Measurements from ENCODE around the gene CD74. TPM values are rescaled to one million over a fixed set of nuclear protein-coding genes. Genes with fewer than 3 reads are reported as not detected.

CD74 gene
- total RNA-seq, 1 experiment from 2014 or later = 8,933 TPM

- H4K20me1 ChIP-seq (ENCODE audit: insufficient read depth, low read depth, low read length) = peaks cover 48% of the 10 kb centered on the region; the same call in 1 of the 2 replicates
- H3K27ac ChIP-seq (ENCODE audit: low read length) = peak overlapping the region; percentile 20
Observed at GRCh38 chr5:150404121-150404520, 8.6 kb downstream of the CD74 start.

GRCh38 chr5:150402901-150403342, 9.8 kb downstream of the CD74 start:
- Histone ChIP-seq H3K36me3 (ENCODE audit: insufficient read depth, low read length) (peaks cover 54% of the 10 kb centered on the region), H3K27me3 (ENCODE audit: low read length) (no peaks in the 10 kb centered on the region)
- no peak for DNase-seq

More at GRCh38 chr5:150404121-150404520, 8.6 kb downstream of the CD74 start:
- H3K4me1 ChIP-seq (ENCODE audit: low read length) = peaks cover 71% of the 10 kb centered on the region
- no peaks in the 10 kb centered on the region for H3K9me3 ChIP-seq (ENCODE audit: low read length)
- H3K9me2 ChIP-seq (replicated peaks; ENCODE audit: insufficient read depth, low read length) = no peaks in the 10 kb centered on the region
- H3K9ac ChIP-seq (ENCODE audit: low read length) = no peak overlapping the region
- H3K4me2 ChIP-seq (ENCODE audit: low read depth, low read length, poor library complexity, severe bottlenecking) = no peak overlapping the region
- H3K27me3 ChIP-seq (ENCODE audit: low read length) = no peaks in the 10 kb centered on the region
- H3K79me2 ChIP-seq (ENCODE audit: low read length) = peaks cover 9% of the 10 kb centered on the region
- no peak for DNase-seq
- H3K4me3 ChIP-seq (ENCODE audit: low read length) = no peak overlapping the region
- no peak overlapping the region for H2AFZ ChIP-seq (ENCODE audit: low read length)
- peaks cover 64% of the 10 kb centered on the region for H3K36me3 ChIP-seq (ENCODE audit: insufficient read depth, low read length)

GRCh38 chr5:150402229-150402773, 10.4 kb downstream of the CD74 start:
- Histone ChIP-seq H3K9ac (ENCODE audit: low read length) (no peak overlapping the region), H3K36me3 (ENCODE audit: insufficient read depth, low read length) (peaks cover 49% of the 10 kb centered on the region), H3K27ac (ENCODE audit: low read length) (peak overlapping the region; percentile 74)

More at GRCh38 chr5:150402901-150403342, 9.8 kb downstream of the CD74 start:
- H3K9me3 ChIP-seq (ENCODE audit: low read length) = no peaks in the 10 kb centered on the region
- no peak overlapping the region for H3K4me2 ChIP-seq (ENCODE audit: low read depth, low read length, poor library complexity, severe bottlenecking)
- H3K27ac ChIP-seq (ENCODE audit: low read length) = no peak overlapping the region; the same call in 1 of the 2 replicates
- no peak overlapping the region for H3K9ac ChIP-seq (ENCODE audit: low read length)
- peaks cover 41% of the 10 kb centered on the region; the same call in 1 of the 2 replicates for H4K20me1 ChIP-seq (ENCODE audit: insufficient read depth, low read depth, low read length)
- H3K4me1 ChIP-seq (ENCODE audit: low read length) = peaks cover 71% of the 10 kb centered on the region
- H3K4me3 ChIP-seq (ENCODE audit: low read length) = no peak overlapping the region
- no peaks in the 10 kb centered on the region for H3K9me2 ChIP-seq (replicated peaks; ENCODE audit: insufficient read depth, low read length)
- H3K79me2 ChIP-seq (ENCODE audit: low read length) = no peaks in the 10 kb centered on the region
- H2AFZ ChIP-seq (ENCODE audit: low read length) = no peak overlapping the region

GRCh38 chr5:150401376-150402228, 11.1 kb downstream of the CD74 start:
- Histone ChIP-seq H3K4me3 (ENCODE audit: low read length) (no peak overlapping the region), H3K9ac (ENCODE audit: low read length) (no peak overlapping the region), H3K4me1 (ENCODE audit: low read length) (peaks cover 58% of the 10 kb centered on the region), H3K27me3 (ENCODE audit: low read length) (no peaks in the 10 kb centered on the region), H3K9me3 (ENCODE audit: low read length) (no peaks in the 10 kb centered on the region), H4K20me1 (ENCODE audit: insufficient read depth, low read depth, low read length) (peaks cover 29% of the 10 kb centered on the region; the same call in 1 of the 2 replicates), H3K27ac (ENCODE audit: low read length) (peak overlapping the region; percentile 74), H3K79me2 (ENCODE audit: low read length) (no peaks in the 10 kb centered on the region), H3K9me2 (replicated peaks; ENCODE audit: insufficient read depth, low read length) (no peaks in the 10 kb centered on the region), H2AFZ (ENCODE audit: low read length) (no peak overlapping the region), H3K4me2 (ENCODE audit: low read depth, low read length, poor library complexity, severe bottlenecking) (no peak overlapping the region), H3K36me3 (ENCODE audit: insufficient read depth, low read length) (peaks cover 44% of the 10 kb centered on the region)
- peak; percentile 66 for DNase-seq

More at GRCh38 chr5:150402229-150402773, 10.4 kb downstream of the CD74 start:
- no peaks in the 10 kb centered on the region for H3K79me2 ChIP-seq (ENCODE audit: low read length)
- H3K4me3 ChIP-seq (ENCODE audit: low read length) = no peak overlapping the region
- H3K9me2 ChIP-seq (replicated peaks; ENCODE audit: insufficient read depth, low read length) = no peaks in the 10 kb centered on the region
- no peaks in the 10 kb centered on the region for H3K9me3 ChIP-seq (ENCODE audit: low read length)
- peaks cover 36% of the 10 kb centered on the region; the same call in 1 of the 2 replicates for H4K20me1 ChIP-seq (ENCODE audit: insufficient read depth, low read depth, low read length)
- H3K27me3 ChIP-seq (ENCODE audit: low read length) = no peaks in the 10 kb centered on the region
- no peak for DNase-seq
- H3K4me1 ChIP-seq (ENCODE audit: low read length) = peaks cover 65% of the 10 kb centered on the region
- H3K4me2 ChIP-seq (ENCODE audit: low read depth, low read length, poor library complexity, severe bottlenecking) = no peak overlapping the region
- H2AFZ ChIP-seq (ENCODE audit: low read length) = no peak overlapping the region

- Histone ChIP-seq H3K9ac (ENCODE audit: low read length) (no peak overlapping the region), H3K4me3 (ENCODE audit: low read length) (no peak overlapping the region), H3K36me3 (ENCODE audit: insufficient read depth, low read length) (peaks cover 41% of the 10 kb centered on the region), H3K27ac (ENCODE audit: low read length) (peak overlapping the region; percentile 74), H3K4me2 (ENCODE audit: low read depth, low read length, poor library complexity, severe bottlenecking) (no peak overlapping the region), H2AFZ (ENCODE audit: low read length) (no peak overlapping the region), H4K20me1 (ENCODE audit: insufficient read depth, low read depth, low read length) (peaks cover 24% of the 10 kb centered on the region; the same call in 1 of the 2 replicates), H3K4me1 (ENCODE audit: low read length) (peaks cover 53% of the 10 kb centered on the region), H3K79me2 (ENCODE audit: low read length) (no peaks in the 10 kb centered on the region), H3K27me3 (ENCODE audit: low read length) (no peaks in the 10 kb centered on the region), H3K9me3 (ENCODE audit: low read length) (no peaks in the 10 kb centered on the region), H3K9me2 (replicated peaks; ENCODE audit: insufficient read depth, low read length) (no peaks in the 10 kb centered on the region)
- peak; percentile 73 for DNase-seq
Observed at GRCh38 chr5:150401076-150401375, 11.7 kb downstream of the CD74 start.

GRCh38 chr5:150400316-150401075, 12.2 kb downstream of the CD74 start:
- no peak overlapping the region for H2AFZ ChIP-seq (ENCODE audit: low read length)
- peaks cover 52% of the 10 kb centered on the region for H3K4me1 ChIP-seq (ENCODE audit: low read length)
- H3K79me2 ChIP-seq (ENCODE audit: low read length) = no peaks in the 10 kb centered on the region
- no peaks in the 10 kb centered on the region for H3K27me3 ChIP-seq (ENCODE audit: low read length)
- DNase-seq = peak; percentile 80
- peaks cover 22% of the 10 kb centered on the region; the same call in 1 of the 2 replicates for H4K20me1 ChIP-seq (ENCODE audit: insufficient read depth, low read depth, low read length)
- H3K36me3 ChIP-seq (ENCODE audit: insufficient read depth, low read length) = peaks cover 40% of the 10 kb centered on the region
- no peaks in the 10 kb centered on the region for H3K9me3 ChIP-seq (ENCODE audit: low read length)
- H3K27ac ChIP-seq (ENCODE audit: low read length) = peak overlapping the region; percentile 74
- H3K9ac ChIP-seq (ENCODE audit: low read length) = no peak overlapping the region
- no peaks in the 10 kb centered on the region for H3K9me2 ChIP-seq (replicated peaks; ENCODE audit: insufficient read depth, low read length)
- H3K4me2 ChIP-seq (ENCODE audit: low read depth, low read length, poor library complexity, severe bottlenecking) = no peak overlapping the region
- no peak overlapping the region for H3K4me3 ChIP-seq (ENCODE audit: low read length)

- H4K20me1 ChIP-seq (ENCODE audit: insufficient read depth, low read depth, low read length) = peaks cover 22% of the 10 kb centered on the region; the same call in 1 of the 2 replicates
- no peak overlapping the region for H3K9ac ChIP-seq (ENCODE audit: low read length)
- peaks cover 46% of the 10 kb centered on the region for H3K4me1 ChIP-seq (ENCODE audit: low read length)
- H3K4me3 ChIP-seq (ENCODE audit: low read length) = no peak overlapping the region
- no peaks in the 10 kb centered on the region for H3K27me3 ChIP-seq (ENCODE audit: low read length)
- no peaks in the 10 kb centered on the region for H3K79me2 ChIP-seq (ENCODE audit: low read length)
- H3K27ac ChIP-seq (ENCODE audit: low read length) = peak overlapping the region; percentile 74
- peak; percentile 72 for DNase-seq
- H3K9me3 ChIP-seq (ENCODE audit: low read length) = no peaks in the 10 kb centered on the region
- H3K4me2 ChIP-seq (ENCODE audit: low read depth, low read length, poor library complexity, severe bottlenecking) = no peak overlapping the region
- no peak overlapping the region for H2AFZ ChIP-seq (ENCODE audit: low read length)
- H3K36me3 ChIP-seq (ENCODE audit: insufficient read depth, low read length) = peaks cover 34% of the 10 kb centered on the region
- no peaks in the 10 kb centered on the region for H3K9me2 ChIP-seq (replicated peaks; ENCODE audit: insufficient read depth, low read length)
Observed at GRCh38 chr5:150399524-150400211, 13.0 kb downstream of the CD74 start.
